K562 (cell line): ENCODE data around the gene NR4A2. TPM values are rescaled to one million over a fixed set of nuclear protein-coding genes. Genes with fewer than 3 reads are reported as not detected.

ENCODE experiments used
- ATF1 ChIP-seq, 2 experiments: fragments of 450-650 bp in 1 of 2; IDR thresholded peaks; 2 replicates each; pipeline ENCODE4 v1.6.1; 2016; ENCODE audit warnings: missing compliant biosample characterization in 1 of 2, missing genetic modification characterization in 1 of 2
- ESRRA ChIP-seq: fragments of 450-650 bp; IDR thresholded peaks from 2 replicates; pipeline ENCODE4 v1.6.1; 2014; ENCODE audit warnings: low read depth, mild to moderate bottlenecking, moderate library complexity, borderline replicate concordance
- FOSL1 ChIP-seq: fragments of 200-800 bp; sonication (Bioruptor generic); conservative IDR thresholded peaks from 2 replicates; pipeline ENCODE4 v1.6.1; 2016; ENCODE audit warnings: missing genetic modification characterization, missing compliant biosample characterization
- HIVEP1 ChIP-seq: fragments of 250-450 bp; sonication (Bioruptor Pico); IDR thresholded peaks from 2 replicates; pipeline ENCODE4 v1.4.0; 2020; ENCODE audit warnings: mild to moderate bottlenecking
- IRF1 ChIP-seq: sonication (generic); formaldehyde crosslinking; IDR thresholded peaks from 2 replicates; pipeline ENCODE4 v1.8.0; 2022; ENCODE audit warnings: missing genetic modification reagents, mild to moderate bottlenecking, borderline replicate concordance
- IRF9 ChIP-seq: fragments of 450-650 bp; IDR thresholded peaks from 2 replicates; pipeline ENCODE4 v1.6.1; 2016; ENCODE audit warnings: missing biosample characterization, missing genetic modification characterization
- JUND ChIP-seq, 2 experiments: IDR thresholded peaks; 2 replicates in 1 of 2; 3 replicates in 1 of 2; pipeline ENCODE4 v1.6.1; 2011; ENCODE audit warnings: borderline replicate concordance in 2 of 2, low read depth in 2 of 2, low read length in 2 of 2, improper control_type of control experiment in 1 of 2, missing biosample characterization in 1 of 2, missing genetic modification characterization in 1 of 2, missing genetic modification reagents in 1 of 2
- NR1H2 ChIP-seq: sonication (generic); formaldehyde crosslinking; IDR thresholded peaks from 2 replicates; pipeline ENCODE4 v1.4.0; 2020; ENCODE audit warnings: mild to moderate bottlenecking, missing genetic modification reagents
- POLR2AphosphoS5 ChIP-seq: IDR thresholded peaks from 2 replicates; pipeline ENCODE4 v1.6.1; 2011; ENCODE audit warnings: mild to moderate bottlenecking, low read depth, low read length, moderate library complexity; ENCODE audit not compliant: control insufficient read depth, insufficient read depth
- TFAM ChIP-seq: fragments of 250-450 bp; sonication (Bioruptor Pico); conservative IDR thresholded peaks from 2 replicates; pipeline ENCODE4 v1.5.0; 2021; ENCODE audit warnings: mild to moderate bottlenecking, moderate library complexity
- U2AF1 ChIP-seq: fragments of 200-400 bp; formaldehyde crosslinking; optimal IDR thresholded peaks from 2 replicates; pipeline ENCODE3; 2017; ENCODE audit warnings: mild to moderate bottlenecking, low read depth, low read length, moderate library complexity
- ZFP1 ChIP-seq: fragments of 450-650 bp; formaldehyde crosslinking; IDR thresholded peaks from 2 replicates; pipeline ENCODE4 v1.4.0; 2020; ENCODE audit warnings: mild to moderate bottlenecking, mixed read lengths
- ZNF197 ChIP-seq: fragments of 200-800 bp; sonication (Bioruptor generic); IDR thresholded peaks from 2 replicates; pipeline ENCODE4 v1.6.1; 2016; ENCODE audit warnings: low read depth, missing genetic modification characterization, missing compliant biosample characterization
- ZNF41 ChIP-seq: fragments of 250-450 bp; sonication (Bioruptor Pico); conservative IDR thresholded peaks from 2 replicates; pipeline ENCODE4 v1.4.0; 2020; ENCODE audit warnings: mild to moderate bottlenecking
- ZNF75A ChIP-seq: fragments of 450-650 bp; formaldehyde crosslinking; IDR thresholded peaks from 2 replicates; pipeline ENCODE4 v1.4.0; 2020; ENCODE audit warnings: mild to moderate bottlenecking
- polyA plus RNA-seq, 8 experiments: library from polyadenylated mRNA; depleted of rRNA in 4 of 8; stranded (reverse) in 5 of 8; unstranded in 3 of 8; fragments of >200 nt; fragmentation: Nextera tagmentation in 2 of 8; fragmentation: Illumina TruSeq in 1 of 8; extraction: Ambion mirVana in 2 of 8; extraction: Trizol in 1 of 8; gene quantifications; 2 replicates each; pipeline versions ENCODE4 v1.2.1 to v1.2.3, GENCODE V29; 2011 to 2014; ENCODE audit warnings: inconsistent platforms in 1 of 8, missing spikeins in 1 of 8
- total RNA-seq, 7 experiments: library from RNA; depleted of rRNA in 6 of 7; stranded (reverse); fragments of >200 nt in 6 of 7; fragmentation: Illumina TruSeq in 2 of 7; extraction: Trizol in 2 of 7; gene quantifications; 2 replicates each; pipeline versions ENCODE4 v1.2.1 to v1.2.3, GENCODE V29; 2011 to 2021; ENCODE audit warnings: low replicate concordance in 1 of 7
- TF ChIP-seq, protein P1 (sequence below), 2 experiments: fragments of 450-650 bp; conservative IDR thresholded peaks; 2 replicates each; pipeline ENCODE4 v1.6.1; 2017; ENCODE audit warnings: mild to moderate bottlenecking in 2 of 2, moderate library complexity in 2 of 2
- TF ChIP-seq, protein P2 (sequence below): fragments of 250-450 bp; sonication (Bioruptor Pico); IDR thresholded peaks from 2 replicates; pipeline ENCODE4 v1.4.0; 2020; ENCODE audit warnings: mild to moderate bottlenecking, moderate library complexity
- TF ChIP-seq, protein P3 (sequence below): sonication (generic); formaldehyde crosslinking; IDR thresholded peaks from 2 replicates; pipeline ENCODE4 v1.9.0; 2022; ENCODE audit warnings: mild to moderate bottlenecking, missing genetic modification reagents

The NR4A2 gene
- total and polyA plus RNA-seq, 9 of the 15 experiments (the other 6 are each of a cell fraction or from before 2014, with no cell fraction given) = 0.94 to 5.1 (median 1.3) TPM

GRCh38 chr2:156332534-156333273 is at the start of gene NR4A2 (continued):
- TF ChIP-seq, protein P1, sequence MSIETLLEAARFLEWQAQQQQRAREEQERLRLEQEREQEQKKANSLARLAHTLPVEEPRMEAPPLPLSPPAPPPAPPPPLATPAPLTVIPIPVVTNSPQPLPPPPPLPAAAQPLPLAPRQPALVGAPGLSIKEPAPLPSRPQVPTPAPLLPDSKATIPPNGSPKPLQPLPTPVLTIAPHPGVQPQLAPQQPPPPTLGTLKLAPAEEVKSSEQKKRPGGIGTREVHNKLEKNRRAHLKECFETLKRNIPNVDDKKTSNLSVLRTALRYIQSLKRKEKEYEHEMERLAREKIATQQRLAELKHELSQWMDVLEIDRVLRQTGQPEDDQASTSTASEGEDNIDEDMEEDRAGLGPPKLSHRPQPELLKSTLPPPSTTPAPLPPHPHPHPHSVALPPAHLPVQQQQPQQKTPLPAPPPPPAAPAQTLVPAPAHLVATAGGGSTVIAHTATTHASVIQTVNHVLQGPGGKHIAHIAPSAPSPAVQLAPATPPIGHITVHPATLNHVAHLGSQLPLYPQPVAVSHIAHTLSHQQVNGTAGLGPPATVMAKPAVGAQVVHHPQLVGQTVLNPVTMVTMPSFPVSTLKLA (conservative IDR thresholded peaks at IDR 0.05) = peak; percentile 98 to 99
- TF ChIP-seq ZNF41 (no peak), ZNF197 (no peak), IRF1 (CRISPR knock-in tag) (no peak), NR1H2 (CRISPR knock-in tag) (no peak), ZFP1 (CRISPR knock-in tag) (no peak), ESRRA (peak; percentile 13; the same call in 1 of the 2 replicates), ZNF75A (CRISPR knock-in tag) (no peak), ATF1 (CRISPR knock-in tag; IDR thresholded peaks at IDR 0.05) (no peak), ATF1 (tag; IDR thresholded peaks at IDR 0.05) (peak; percentile 98), POLR2AphosphoS5 (peak; percentile 57), TFAM (CRISPR knock-in tag) (no peak), JUND (IDR thresholded peaks at IDR 0.05; ENCODE audit: borderline replicate concordance, low read depth, low read length) (peak; percentile 49; the same call in 1 of the 2 replicates), JUND (tag; IDR thresholded peaks at IDR 0.05; ENCODE audit: borderline replicate concordance, low read depth, low read length) (peak; percentile 53; the same call in 1 of the 3 replicates), U2AF1 (no peak), HIVEP1 (CRISPR knock-in tag) (no peak), FOSL1 (tag) (no peak), IRF9 (tag) (no peak)
- TF ChIP-seq, protein P2, sequence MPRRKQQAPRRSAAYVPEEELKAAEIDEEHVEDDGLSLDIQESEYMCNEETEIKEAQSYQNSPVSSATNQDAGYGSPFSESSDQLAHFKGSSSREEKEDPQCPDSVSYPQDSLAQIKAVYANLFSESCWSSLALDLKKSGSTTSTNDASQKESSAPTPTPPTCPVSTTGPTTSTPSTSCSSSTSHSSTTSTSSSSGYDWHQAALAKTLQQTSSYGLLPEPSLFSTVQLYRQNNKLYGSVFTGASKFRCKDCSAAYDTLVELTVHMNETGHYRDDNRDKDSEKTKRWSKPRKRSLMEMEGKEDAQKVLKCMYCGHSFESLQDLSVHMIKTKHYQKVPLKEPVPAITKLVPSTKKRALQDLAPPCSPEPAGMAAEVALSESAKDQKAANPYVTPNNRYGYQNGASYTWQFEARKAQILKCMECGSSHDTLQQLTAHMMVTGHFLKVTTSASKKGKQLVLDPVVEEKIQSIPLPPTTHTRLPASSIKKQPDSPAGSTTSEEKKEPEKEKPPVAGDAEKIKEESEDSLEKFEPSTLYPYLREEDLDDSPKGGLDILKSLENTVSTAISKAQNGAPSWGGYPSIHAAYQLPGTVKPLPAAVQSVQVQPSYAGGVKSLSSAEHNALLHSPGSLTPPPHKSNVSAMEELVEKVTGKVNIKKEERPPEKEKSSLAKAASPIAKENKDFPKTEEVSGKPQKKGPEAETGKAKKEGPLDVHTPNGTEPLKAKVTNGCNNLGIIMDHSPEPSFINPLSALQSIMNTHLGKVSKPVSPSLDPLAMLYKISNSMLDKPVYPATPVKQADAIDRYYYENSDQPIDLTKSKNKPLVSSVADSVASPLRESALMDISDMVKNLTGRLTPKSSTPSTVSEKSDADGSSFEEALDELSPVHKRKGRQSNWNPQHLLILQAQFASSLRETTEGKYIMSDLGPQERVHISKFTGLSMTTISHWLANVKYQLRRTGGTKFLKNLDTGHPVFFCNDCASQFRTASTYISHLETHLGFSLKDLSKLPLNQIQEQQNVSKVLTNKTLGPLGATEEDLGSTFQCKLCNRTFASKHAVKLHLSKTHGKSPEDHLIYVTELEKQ (CRISPR knock-in tag) = no peak
- TF ChIP-seq, protein P3, sequence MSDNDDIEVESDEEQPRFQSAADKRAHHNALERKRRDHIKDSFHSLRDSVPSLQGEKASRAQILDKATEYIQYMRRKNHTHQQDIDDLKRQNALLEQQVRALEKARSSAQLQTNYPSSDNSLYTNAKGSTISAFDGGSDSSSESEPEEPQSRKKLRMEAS = peak; percentile 67
